ENCODE results near the gene PDE7B. TPM values are rescaled to one million over a fixed set of nuclear protein-coding genes. Genes with fewer than 3 reads are reported as not detected.

Gene PDE7B
- total RNA-seq, 1 experiment from 2014 or later, result 0.03 TPM

DNA sequence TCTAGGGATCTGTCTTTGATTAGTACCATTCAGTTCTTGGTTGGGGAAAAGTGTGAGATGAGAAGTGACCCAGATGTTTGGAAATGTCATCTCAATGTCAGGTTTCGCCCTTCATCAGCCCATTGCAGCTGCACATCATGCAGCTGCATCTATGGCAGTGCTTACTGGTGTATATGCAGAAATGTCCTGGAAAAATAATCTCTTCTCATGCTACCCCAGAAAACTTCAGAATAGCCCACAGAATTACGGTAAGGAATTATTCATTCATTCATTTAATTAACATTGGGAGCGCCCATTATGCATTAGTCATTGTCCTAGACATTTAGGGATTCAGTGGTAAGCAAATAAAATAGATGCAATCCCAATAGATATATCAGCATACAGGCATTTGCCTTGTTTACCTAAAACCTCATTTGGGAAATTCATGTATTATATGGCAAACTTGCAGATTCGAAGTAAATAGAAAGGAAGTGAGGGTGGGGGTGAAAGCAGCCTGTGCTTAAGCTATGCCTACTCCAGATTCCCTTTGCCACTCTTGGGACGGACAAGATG, 89.2 kb downstream of the PDE7B start:
- Histone ChIP-seq H3K27ac (ENCODE audit: low read length) (no peak overlapping the region), H3K4me3 (ENCODE audit: low read depth in 2 of 2, low read length in 2 of 2) (no peak overlapping the region), H3K4me1 (ENCODE audit: control insufficient read depth, insufficient read depth, low read length) (peaks cover 13% of the 10 kb centered on the region), H3K27me3 (ENCODE audit: control insufficient read depth, insufficient read depth, low read length) (no peaks in the 10 kb centered on the region), H3K9me3 (ENCODE audit: control insufficient read depth, insufficient read depth, low read depth, low read length) (no peaks in the 10 kb centered on the region), H3K36me3 (ENCODE audit: control insufficient read depth, insufficient read depth, low read length) (no peaks in the 10 kb centered on the region)
- DNase-seq (ENCODE audit: low read depth, low spot score) (no peak), ATAC-seq (no peak)
- ChIA-PET CTCF (no interaction called here), POLR2A (interaction anchor here (0.6 kb wide), 1 partner anchor 366 kb away, joined by 3 read pairs; no protein-coding TSS in a partner anchor)
- no TSS peak for BruUV-seq (replicated peaks)
- in situ Hi-C loops (cut with HindIII; ENCODE audit: low pct_unique_long_range_greater_than_20kb, low sequenced_read_pairs) (no loop called here), intact Hi-C loops (cut with micrococcal nuclease; ENCODE audit: unreplicated experiment) (no loop called here)
- TF ChIP-seq POLR2AphosphoS5 (IDR thresholded peaks at IDR 0.05; ENCODE audit: low read depth, low read length), result no peak
- TF ChIP-seq SIN3A (IDR thresholded peaks at IDR 0.05; ENCODE audit: borderline replicate concordance, insufficient read depth, low read depth, low read length), result no peak
- no peak for TF ChIP-seq CTCF (IDR thresholded peaks at IDR 0.05)
- TF ChIP-seq, protein P1, sequence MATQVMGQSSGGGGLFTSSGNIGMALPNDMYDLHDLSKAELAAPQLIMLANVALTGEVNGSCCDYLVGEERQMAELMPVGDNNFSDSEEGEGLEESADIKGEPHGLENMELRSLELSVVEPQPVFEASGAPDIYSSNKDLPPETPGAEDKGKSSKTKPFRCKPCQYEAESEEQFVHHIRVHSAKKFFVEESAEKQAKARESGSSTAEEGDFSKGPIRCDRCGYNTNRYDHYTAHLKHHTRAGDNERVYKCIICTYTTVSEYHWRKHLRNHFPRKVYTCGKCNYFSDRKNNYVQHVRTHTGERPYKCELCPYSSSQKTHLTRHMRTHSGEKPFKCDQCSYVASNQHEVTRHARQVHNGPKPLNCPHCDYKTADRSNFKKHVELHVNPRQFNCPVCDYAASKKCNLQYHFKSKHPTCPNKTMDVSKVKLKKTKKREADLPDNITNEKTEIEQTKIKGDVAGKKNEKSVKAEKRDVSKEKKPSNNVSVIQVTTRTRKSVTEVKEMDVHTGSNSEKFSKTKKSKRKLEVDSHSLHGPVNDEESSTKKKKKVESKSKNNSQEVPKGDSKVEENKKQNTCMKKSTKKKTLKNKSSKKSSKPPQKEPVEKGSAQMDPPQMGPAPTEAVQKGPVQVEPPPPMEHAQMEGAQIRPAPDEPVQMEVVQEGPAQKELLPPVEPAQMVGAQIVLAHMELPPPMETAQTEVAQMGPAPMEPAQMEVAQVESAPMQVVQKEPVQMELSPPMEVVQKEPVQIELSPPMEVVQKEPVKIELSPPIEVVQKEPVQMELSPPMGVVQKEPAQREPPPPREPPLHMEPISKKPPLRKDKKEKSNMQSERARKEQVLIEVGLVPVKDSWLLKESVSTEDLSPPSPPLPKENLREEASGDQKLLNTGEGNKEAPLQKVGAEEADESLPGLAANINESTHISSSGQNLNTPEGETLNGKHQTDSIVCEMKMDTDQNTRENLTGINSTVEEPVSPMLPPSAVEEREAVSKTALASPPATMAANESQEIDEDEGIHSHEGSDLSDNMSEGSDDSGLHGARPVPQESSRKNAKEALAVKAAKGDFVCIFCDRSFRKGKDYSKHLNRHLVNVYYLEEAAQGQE (IDR thresholded peaks at IDR 0.05; ENCODE audit: insufficient read depth in 1 of 2, low read depth in 2 of 2, low read length in 1 of 2), result no peak
- no peak for TF ChIP-seq TCF7L2 (IDR thresholded peaks at IDR 0.05; ENCODE audit: low read depth, low read length)

DNA sequence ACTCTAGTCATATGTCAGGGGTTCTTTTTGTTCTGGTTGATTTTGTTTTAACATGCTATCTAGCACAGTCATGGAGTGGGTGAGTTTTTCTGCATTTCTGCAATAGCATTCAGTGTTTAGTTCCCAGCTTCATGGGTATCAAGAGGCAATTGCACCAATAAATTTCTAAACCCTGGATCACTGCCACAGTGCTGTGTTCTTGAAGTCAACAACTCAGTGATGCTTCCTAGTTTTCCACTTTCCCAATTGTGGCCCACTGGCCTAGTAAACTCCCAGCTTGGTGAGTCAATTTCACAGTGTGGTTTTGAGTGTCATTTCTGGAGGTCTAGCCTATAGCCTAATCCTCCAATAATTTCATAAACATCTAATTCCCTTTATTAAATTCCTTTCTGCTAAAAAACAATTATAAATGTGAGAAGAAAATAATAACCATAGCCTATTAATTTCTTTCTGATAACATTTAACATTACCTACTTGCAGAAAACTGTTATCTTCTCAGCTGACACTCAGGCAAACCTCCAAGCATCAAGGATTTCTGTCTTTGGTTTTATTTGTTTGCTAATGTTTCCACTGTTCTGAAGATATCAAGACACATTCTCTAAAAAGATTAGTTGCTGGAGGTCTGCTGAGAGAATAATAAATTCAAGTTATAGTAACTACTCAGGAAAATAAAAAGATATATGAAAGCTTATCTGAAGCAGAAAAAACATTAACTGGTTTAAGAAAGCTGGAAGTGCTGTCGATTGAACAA, 89.9 kb downstream of the PDE7B start:
- TF ChIP-seq, protein P1 (IDR thresholded peaks at IDR 0.05; ENCODE audit: insufficient read depth in 1 of 2, low read depth in 2 of 2, low read length in 1 of 2), result no peak
- TF ChIP-seq POLR2AphosphoS5 (IDR thresholded peaks at IDR 0.05; ENCODE audit: low read depth, low read length) (no peak), CTCF (IDR thresholded peaks at IDR 0.05) (no peak), SIN3A (IDR thresholded peaks at IDR 0.05; ENCODE audit: borderline replicate concordance, insufficient read depth, low read depth, low read length) (no peak), TCF7L2 (IDR thresholded peaks at IDR 0.05; ENCODE audit: low read depth, low read length) (no peak)
- Histone ChIP-seq H3K4me3 (ENCODE audit: low read depth in 2 of 2, low read length in 2 of 2) (no peak overlapping the region), H3K4me1 (ENCODE audit: control insufficient read depth, insufficient read depth, low read length) (peaks cover 5% of the 10 kb centered on the region; the same call in 1 of the 2 replicates), H3K27ac (ENCODE audit: low read length) (no peak overlapping the region), H3K36me3 (ENCODE audit: control insufficient read depth, insufficient read depth, low read length) (no peaks in the 10 kb centered on the region), H3K9me3 (ENCODE audit: control insufficient read depth, insufficient read depth, low read depth, low read length) (no peaks in the 10 kb centered on the region), H3K27me3 (ENCODE audit: control insufficient read depth, insufficient read depth, low read length) (no peaks in the 10 kb centered on the region)
- intact Hi-C loops (cut with micrococcal nuclease; ENCODE audit: unreplicated experiment) (no loop called here), in situ Hi-C loops (cut with HindIII; ENCODE audit: low pct_unique_long_range_greater_than_20kb, low sequenced_read_pairs) (no loop called here)
- ATAC-seq, result no peak
- no peak for DNase-seq (ENCODE audit: low read depth, low spot score)
- no TSS peak for BruUV-seq (replicated peaks)
- CTCF ChIA-PET, result no interaction called here
- POLR2A ChIA-PET, result interaction anchor here (0.6 kb wide), 1 partner anchor 365 kb away, joined by 3 read pairs; no protein-coding TSS in a partner anchor

All from Panc1 (cell line).